ENCODE measurements around the gene INCA1.

- no peak for TF ChIP-seq RFX5 (IDR thresholded peaks at IDR 0.05; ENCODE audit: low read length)
- TF ChIP-seq POLR2AphosphoS5 (IDR thresholded peaks at IDR 0.05; ENCODE audit: low read depth, low read length): no peak
- TF ChIP-seq CTCF (IDR thresholded peaks at IDR 0.05): no peak
- no peak for TF ChIP-seq RXRA (IDR thresholded peaks at IDR 0.05; ENCODE audit: borderline replicate concordance, low read depth)
- no peak for TF ChIP-seq REST (IDR thresholded peaks at IDR 0.05; ENCODE audit: low read depth, low read length)
- TF ChIP-seq USF1 (IDR thresholded peaks at IDR 0.05; ENCODE audit: borderline replicate concordance, low read depth): no peak
- TF ChIP-seq FOXM1 (IDR thresholded peaks at IDR 0.05; ENCODE audit: low read depth): no peak
- TF ChIP-seq MXI1 (IDR thresholded peaks at IDR 0.05; ENCODE audit: low read depth, low read length): no peak
- no peak for TF ChIP-seq GABPA (IDR thresholded peaks at IDR 0.05; ENCODE audit: low read depth)
- TF ChIP-seq SIN3A (IDR thresholded peaks at IDR 0.05; ENCODE audit: borderline replicate concordance, low read depth, low read length): no peak
- no peak for TF ChIP-seq YY1 (IDR thresholded peaks at IDR 0.05; ENCODE audit: low read depth)
- TF ChIP-seq NRF1 (IDR thresholded peaks at IDR 0.05; ENCODE audit: low read depth, low read length): no peak
- TF ChIP-seq JUND (IDR thresholded peaks at IDR 0.05): no peak
These were observed 28.2 kb downstream of the INCA1 start for GRCh38 chr17:4969047-4969550.
